GM19452 (cell line): ENCODE results near the gene ARL17B.
"Not testable (repeated sequence)": the region's sequence is repeated elsewhere in the genome, so short reads cannot be mapped to it uniquely, and the experiment has no call there.

Experiments used
- ATAC-seq: cut with Tn5 transposase; IDR thresholded peaks from one replicate; pipeline ENCODE4 v1.9.1; 2021; ENCODE audit not compliant: unreplicated experiment

Gene ARL17B

GRCh38 chr17:46290906-46291546 lies 70.5 kb downstream of the ARL17B start:
- ATAC-seq = peak; percentile 95

DNA sequence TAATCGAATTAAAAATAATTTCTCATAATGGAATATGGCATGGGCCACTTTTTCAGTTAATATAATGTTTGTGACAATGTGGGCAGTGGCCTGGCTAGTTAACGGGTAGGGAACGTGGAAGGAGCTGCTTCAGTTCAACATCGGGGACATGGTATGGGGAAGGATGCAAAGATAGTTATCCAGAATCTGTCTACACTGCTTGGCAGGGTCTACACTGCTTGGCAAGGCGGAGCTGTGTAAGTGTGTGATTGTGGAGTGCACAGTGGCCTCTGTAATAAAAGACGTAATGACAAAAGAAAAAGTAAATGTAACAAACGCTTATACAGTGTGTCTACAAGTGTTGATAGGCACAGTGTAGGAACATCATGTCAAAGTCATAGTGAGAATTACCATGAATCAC lies 74.0 kb downstream of the ARL17B start:
- not testable (repeated sequence) for ATAC-seq

- not testable (repeated sequence) for ATAC-seq
These were observed 74.8 kb downstream of the ARL17B start for GRCh38 chr17:46286764-46287221.

DNA sequence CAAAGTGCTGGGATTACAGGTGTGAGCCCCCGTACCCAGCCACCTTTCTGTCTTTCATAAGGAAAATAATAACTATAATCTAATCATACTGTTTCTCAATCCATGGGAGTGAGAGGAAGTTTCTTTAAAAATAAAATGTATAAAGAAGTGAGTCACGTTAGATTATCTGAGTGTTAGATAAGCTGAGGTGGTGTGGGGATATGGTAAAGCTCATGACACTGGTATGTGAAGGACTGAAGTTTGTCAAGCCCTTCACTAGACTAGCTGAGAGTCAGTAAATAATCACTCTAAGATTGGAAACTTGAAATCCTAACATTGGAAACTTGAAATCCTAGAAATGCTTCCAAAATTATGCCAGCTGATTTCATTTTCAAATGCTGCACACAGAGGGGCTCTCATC lies 76.1 kb downstream of the ARL17B start:
- not testable (repeated sequence) for ATAC-seq

GRCh38 chr17:46284467-46284866 lies 77.1 kb downstream of the ARL17B start:
- ATAC-seq = not testable (repeated sequence)

DNA sequence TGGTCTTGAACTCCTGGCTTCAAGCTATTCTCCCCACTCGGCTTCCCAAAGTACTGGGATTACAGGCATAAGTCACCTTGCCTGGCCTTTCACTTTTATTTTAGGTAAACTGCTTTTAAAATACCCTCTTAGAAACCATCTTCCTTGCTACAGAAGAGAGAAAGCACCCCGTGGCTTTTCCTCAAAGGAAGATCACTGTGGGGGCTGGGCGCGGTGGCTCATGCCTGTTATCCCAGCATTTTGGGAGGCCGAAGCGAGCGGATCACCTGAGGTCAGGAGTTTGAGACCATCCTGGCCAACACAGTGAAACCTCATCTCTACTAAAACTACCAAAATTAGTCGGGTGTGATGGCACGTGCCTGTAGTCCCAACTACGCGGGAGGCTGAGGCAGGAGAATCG lies 78.9 kb downstream of the ARL17B start:
- ATAC-seq = not testable (repeated sequence)

GRCh38 chr17:46281336-46281735 lies 80.2 kb downstream of the ARL17B start:
- ATAC-seq = not testable (repeated sequence)

- ATAC-seq = not testable (repeated sequence)
These were observed 84.7 kb downstream of the ARL17B start for GRCh38 chr17:46276728-46277479.

- no peak for ATAC-seq
These were observed 87.3 kb downstream of the ARL17B start for GRCh38 chr17:46274238-46274637.

DNA sequence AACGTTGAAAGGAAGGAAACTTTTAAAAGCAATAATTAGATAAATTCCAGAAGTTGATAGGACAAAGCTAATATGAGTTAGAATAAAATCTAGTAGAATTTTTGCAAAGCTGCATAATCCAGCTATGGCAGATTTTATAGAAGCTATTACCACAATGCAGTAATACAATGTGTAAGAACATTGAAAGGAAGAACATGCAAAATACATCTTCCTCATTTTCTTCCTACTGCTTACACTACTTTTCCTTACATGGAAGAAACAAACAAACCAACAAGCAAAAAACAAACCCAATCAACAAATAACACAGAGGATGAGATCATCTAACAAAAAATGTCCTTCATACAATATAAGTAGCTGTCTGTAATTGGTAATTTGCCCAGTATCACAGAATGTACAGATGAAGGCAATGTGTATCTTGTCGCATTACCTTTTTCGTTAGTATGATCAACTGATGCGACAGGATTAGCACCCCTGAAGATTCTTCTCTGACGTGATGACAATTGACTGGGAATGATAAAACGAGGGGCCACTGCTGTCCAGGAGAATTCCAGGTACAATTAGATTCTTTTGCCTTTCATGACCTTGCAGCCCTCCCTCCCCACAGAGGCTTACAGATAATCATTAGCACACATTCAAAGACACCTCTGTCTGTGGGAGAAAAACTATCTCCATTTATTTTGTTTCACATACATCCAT lies 87.9 kb downstream of the ARL17B start:
- ATAC-seq = no peak

- ATAC-seq = no peak
These were observed 91.5 kb downstream of the ARL17B start for GRCh38 chr17:46270032-46270431.

DNA sequence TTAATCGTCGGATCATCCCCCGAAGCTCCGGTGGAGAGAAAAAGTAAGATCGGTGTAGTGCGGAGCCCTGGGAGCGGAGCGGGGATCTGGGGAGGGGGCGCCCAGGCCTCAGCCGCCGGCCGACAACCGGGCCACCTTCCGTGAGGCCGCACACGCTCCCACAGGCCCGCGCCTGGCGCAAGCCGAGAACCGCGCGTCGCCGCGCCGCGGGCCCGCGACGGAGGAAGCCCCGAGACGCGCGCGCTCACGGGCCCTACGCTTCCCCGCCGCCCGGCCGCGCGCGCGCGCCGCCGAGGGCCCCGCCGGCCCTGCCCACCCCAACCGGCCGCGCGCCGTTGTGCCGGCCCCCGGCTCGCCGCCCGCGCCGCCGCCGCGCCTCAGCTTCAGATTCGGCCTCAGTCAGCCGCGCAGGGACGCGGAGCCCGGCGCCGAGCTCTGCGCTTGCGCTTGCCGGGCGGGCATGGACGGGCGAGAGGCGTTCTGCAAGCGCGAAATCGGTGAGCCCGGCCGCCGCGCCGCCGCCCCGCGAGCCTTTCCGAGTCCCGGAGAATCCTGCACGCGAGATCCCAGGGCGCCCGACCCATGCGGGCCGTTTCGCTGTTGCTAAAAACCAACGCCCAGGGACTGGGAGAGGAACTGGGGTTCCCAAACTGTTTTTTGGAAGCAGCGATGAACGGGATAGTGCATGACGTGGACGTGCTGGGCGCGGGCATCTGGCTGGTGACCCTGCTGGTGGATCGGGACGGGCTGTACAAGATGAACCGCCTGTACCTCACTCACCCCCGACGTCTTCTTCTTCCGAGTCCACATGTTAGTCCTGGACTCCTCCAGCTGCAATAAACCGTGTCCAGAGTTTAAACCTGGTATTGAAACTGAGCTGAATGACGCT lies 94.7 kb downstream of the ARL17B start:
- ATAC-seq = peak; percentile 78

DNA sequence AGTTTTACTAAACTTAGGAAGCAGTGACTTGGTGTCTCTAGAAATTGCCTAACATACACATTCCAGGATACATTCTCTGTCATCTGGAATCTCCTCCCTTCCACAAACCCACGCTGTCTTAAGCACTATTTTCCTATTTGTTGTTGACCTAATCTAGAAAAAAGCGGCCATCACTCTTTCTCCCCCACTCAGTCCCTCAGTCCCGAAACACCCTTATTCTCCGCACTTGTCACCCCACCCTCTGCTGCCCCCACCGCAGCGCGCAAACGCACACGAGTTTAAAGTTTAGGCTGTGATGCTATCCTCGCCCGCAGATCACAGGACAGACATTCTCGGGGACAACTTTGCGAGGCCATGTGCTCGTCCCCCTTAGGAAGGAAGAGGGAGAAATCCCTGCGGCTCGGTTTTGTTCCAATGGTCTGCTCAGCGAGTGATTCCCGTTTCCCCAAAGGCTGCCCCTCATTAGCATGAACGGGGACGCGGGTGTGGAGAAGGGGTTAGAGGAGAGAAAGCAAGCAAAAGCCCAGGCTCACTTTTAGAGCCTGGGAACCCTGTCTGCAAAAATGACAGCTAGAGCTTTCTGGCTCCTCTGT lies 95.4 kb downstream of the ARL17B start:
- not testable (repeated sequence) for ATAC-seq

GRCh38 chr17:46264456-46265198 lies 96.9 kb downstream of the ARL17B start:
- no peak for ATAC-seq

DNA sequence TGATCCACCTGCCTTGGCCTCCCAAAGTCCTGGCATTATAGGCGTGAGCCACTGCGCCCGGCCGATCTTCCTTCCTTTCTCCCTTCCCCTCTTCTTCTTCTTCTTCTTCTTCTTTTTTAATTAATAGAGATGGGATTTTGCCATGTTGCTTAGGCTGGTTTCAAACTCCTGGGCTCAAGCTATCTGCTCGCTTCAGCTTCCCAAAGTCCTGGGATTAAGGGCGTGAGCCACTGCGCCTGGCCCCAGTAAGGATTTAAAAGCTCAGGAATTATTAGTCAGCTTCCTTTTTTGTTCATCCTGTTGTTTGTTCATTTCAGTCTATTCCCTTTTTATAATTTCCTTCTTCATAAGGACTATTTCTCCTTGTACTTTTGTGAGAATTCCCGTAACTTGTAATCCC lies 99.3 kb downstream of the ARL17B start:
- ATAC-seq = no peak

DNA sequence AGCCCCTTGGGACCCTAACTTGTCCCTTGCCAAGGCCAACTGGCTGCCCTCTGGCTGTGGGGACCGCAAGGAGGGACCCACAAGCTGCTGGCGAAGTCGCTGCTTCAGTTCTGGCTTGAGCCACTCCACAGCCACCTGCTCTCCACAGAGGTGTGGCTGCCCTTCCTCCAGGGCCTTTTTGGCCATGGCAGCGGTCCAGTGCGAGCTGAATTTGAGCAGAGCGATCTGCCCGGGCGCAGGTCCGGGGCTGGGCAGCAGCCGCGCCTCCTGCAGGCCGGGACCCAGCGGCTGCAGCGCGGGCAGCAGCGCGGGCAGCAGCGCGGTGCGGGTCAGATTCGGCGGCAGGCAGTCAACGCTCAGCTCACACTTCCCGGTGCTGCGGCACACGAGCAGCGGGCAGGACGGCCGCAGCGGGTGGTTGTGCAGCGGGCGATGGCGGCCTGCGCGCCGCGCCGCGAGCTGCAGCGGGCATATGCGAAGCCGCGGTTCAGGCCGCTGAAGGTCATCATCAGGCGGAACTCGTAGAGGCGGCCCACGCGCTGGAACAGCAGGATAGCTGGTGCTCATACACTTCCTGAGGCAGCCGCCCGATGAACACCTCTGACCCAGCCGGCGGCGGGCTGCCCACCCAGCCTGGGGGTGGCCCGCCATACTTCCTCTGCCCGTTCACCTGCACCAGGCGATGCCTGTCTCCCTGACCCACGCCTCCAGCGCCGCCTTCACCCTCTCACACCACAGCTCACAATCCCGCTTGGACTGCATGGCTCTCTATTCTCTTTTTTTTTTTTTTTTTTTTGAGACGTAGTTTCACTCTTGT lies 101.5 kb downstream of the ARL17B start:
- not testable (repeated sequence) for ATAC-seq

DNA sequence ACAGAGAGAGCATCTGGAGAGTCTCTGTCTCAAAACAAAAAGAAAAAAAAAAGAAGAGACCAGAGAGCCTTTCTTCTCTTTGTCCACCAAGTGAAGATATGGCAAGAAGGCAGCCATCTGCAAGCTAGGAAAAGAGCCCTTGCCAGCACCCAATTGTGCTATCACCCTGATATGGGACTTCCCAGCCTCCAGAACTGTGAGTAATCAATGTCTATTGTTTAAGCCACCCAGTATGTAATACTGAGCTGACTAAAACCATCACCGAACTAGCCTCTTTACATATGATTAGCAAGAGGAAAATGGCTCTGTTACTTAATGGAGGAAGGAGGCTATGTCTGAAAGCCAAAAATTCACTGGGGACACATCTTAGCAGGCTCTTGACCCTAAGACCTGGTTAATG lies 105.2 kb downstream of the ARL17B start:
- not testable (repeated sequence) for ATAC-seq

GRCh38 chr17:46254215-46254614 lies 107.4 kb downstream of the ARL17B start:
- not testable (repeated sequence) for ATAC-seq

DNA sequence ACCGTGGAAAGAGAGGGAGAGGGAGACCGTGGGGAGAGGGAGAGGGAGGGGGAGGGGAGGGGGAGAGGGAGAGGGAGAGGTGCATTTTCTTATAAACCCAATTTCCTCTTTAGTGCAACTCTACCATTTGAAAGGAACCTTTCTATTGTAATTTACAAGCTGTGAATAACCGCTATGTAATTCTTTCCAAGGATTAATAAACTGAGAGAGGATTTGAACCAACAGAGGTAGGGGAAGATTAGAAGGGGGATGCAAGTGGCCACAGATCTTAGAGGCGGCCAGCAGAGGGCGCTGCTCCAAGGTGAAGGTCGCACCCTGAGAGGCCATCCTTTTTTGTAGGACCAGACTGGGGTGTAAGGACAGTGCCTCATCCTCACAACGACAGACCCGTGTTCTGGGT lies 107.8 kb downstream of the ARL17B start:
- not testable (repeated sequence) for ATAC-seq
